Activated T-cell treated with anti-CD3 and anti-CD28 coated beads, Interleukin-2, amount 50 U/mL, for 48 hours (primary cell): ENCODE measurements around the gene CACNG7.

Experiments
- DNase-seq, 2 experiments: peaks; one replicate each; pipeline ENCODE4 v3.0.0-alpha.2; 2020

The CACNG7 gene

GRCh38 chr19:53983457-53984289, 74.6 kb downstream of the CACNG7 start:
- no peak for DNase-seq

GRCh38 chr19:53985863-53986262, 76.8 kb downstream of the CACNG7 start:
- DNase-seq: no peak

- no peak for DNase-seq
Observed at GRCh38 chr19:53988981-53989380, 79.9 kb downstream of the CACNG7 start.

- no peak for DNase-seq
Observed at GRCh38 chr19:53989600-53990533, 80.8 kb downstream of the CACNG7 start.

GRCh38 chr19:53991224-53992113, 82.4 kb downstream of the CACNG7 start, which contains the start of gene CACNG6:
Gene CACNG6, plus strand, starts transcription at chr19:53991637. Its CDS starts 1,241 bp downstream, at chr19:53992878.
- no peak for DNase-seq

DNA sequence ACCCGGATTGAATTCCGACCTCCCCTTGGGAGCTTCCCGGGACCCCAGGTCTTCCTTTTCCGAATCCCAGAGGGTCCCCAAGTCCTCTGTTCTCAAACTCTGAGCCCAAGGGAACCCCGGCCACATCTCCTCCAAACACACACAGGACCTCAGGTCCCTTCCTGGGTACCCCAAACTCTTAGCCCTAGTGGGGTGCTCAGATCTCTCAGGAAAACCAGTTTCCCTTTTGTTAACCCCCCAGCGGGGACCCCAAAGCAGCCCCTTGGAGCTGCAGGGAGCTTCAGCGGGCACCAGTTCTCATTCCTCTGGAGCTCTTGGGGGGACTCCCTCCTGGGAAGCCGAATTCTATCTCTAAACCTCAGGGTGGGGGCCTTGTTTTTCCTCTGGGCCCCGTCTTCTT, 83.1 kb downstream of the CACNG7 start:
- DNase-seq: no peak

DNA sequence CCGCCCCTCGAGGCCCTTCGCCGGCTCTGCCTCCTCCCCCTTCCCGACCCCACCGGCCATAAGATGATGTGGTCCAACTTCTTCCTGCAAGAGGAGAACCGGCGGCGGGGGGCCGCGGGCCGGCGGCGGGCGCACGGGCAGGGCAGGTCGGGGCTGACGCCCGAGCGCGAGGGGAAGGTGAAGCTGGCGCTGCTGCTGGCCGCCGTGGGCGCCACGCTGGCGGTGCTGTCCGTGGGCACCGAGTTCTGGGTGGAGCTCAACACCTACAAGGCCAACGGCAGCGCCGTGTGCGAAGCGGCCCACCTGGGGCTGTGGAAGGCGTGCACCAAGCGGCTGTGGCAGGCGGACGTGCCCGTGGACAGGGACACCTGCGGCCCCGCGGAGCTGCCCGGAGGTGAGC, 83.7 kb downstream of the CACNG7 start:
- DNase-seq: no peak

GRCh38 chr19:53993448-53993847, 84.4 kb downstream of the CACNG7 start:
- DNase-seq: no peak
